AG09309 (cell line): ENCODE data around the gene LRRC3.

Experiments used
- DNase-seq: peaks from one replicate; pipeline ENCODE4 v3.0.0-alpha.2; 2010; ENCODE audit warnings: low read depth
- H3K4me3 ChIP-seq: 2 replicates; pipeline ENCODE4 v1.5.1; 2011; ENCODE audit warnings: mild to moderate bottlenecking, low read depth, low read length, moderate library complexity; ENCODE audit not compliant: control insufficient read depth
- CTCF ChIP-seq: IDR thresholded peaks from 2 replicates; pipeline ENCODE4 v1.5.1; 2011; ENCODE audit warnings: mild to moderate bottlenecking, low read depth, low read length, inconsistent platforms; ENCODE audit not compliant: insufficient read depth, control insufficient read depth; ENCODE audit errors: missing control alignments

Gene LRRC3

GRCh38 chr21:44492567-44493385 is 37.5 kb downstream of the LRRC3 start:
- DNase-seq: no peak
- H3K4me3 ChIP-seq: no peak overlapping the region
- no peak for TF ChIP-seq CTCF

GRCh38 chr21:44494418-44494817 is 39.1 kb downstream of the LRRC3 start:
- no peak for TF ChIP-seq CTCF
- no peak for DNase-seq
- no peak overlapping the region for H3K4me3 ChIP-seq

- no peak for DNase-seq
- H3K4me3 ChIP-seq: no peak overlapping the region
- TF ChIP-seq CTCF: no peak
Measured at GRCh38 chr21:44494956-44495355, 39.6 kb downstream of the LRRC3 start.

- no peak overlapping the region for H3K4me3 ChIP-seq
- no peak for DNase-seq
- no peak for TF ChIP-seq CTCF
Measured at GRCh38 chr21:44495611-44496563, 40.6 kb downstream of the LRRC3 start.

- DNase-seq: no peak
- no peak overlapping the region for H3K4me3 ChIP-seq
- TF ChIP-seq CTCF: no peak
Measured at GRCh38 chr21:44496564-44497550, 41.5 kb downstream of the LRRC3 start.

- H3K4me3 ChIP-seq: no peak overlapping the region
- DNase-seq: no peak
- TF ChIP-seq CTCF: no peak
Measured at GRCh38 chr21:44497703-44498126, 42.4 kb downstream of the LRRC3 start.
